ENCODE data around the gene HLA-DPA1. TPM values are rescaled to one million over a fixed set of nuclear protein-coding genes. Genes with fewer than 3 reads are reported as not detected.
A peak's percentile ranks its signal among the peaks of the same experiment; 100 is the strongest.

HLA-DPA1 gene
- 18.6 TPM for total RNA-seq
- 10 to 100 TPM; 11.4 to 18.7 (median 14.3) TPM for polyA plus RNA-seq (ENCODE audit: insufficient read depth in 1 of 8, insufficient read length in 8 of 8, low replicate concordance in 1 of 8)
- long read RNA-seq, donor 1: 0 reads
- long read RNA-seq, donor 2: 0 reads
- long read RNA-seq, donor 3, partial matches to known transcripts: 19 of 19 reads
- long read RNA-seq, donor 3, other reads (novel, unspliced or antisense): 0 of 19 reads
- long read RNA-seq, donor 4, full-length matches to known transcripts: 1 of 8 reads
- long read RNA-seq, donor 4, partial matches to known transcripts: 7 of 8 reads
- long read RNA-seq, donor 4, other reads (novel, unspliced or antisense): 0 of 8 reads
- long read RNA-seq, donor 5, partial matches to known transcripts: 0 of 1 reads
- long read RNA-seq, donor 5, other reads (novel, unspliced or antisense): 0 of 1 reads
- long read RNA-seq, donor 6, partial matches to known transcripts: 5 of 5 reads
- long read RNA-seq, donor 6, other reads (novel, unspliced or antisense): 0 of 5 reads
- long read RNA-seq, donor 7: 0 reads
- long read RNA-seq, donor 8, partial matches to known transcripts: 0 of 2 reads
- long read RNA-seq, donor 8, other reads (novel, unspliced or antisense): 0 of 2 reads
- long read RNA-seq, donor 9, partial matches to known transcripts: 0 of 1 reads
- long read RNA-seq, donor 9, other reads (novel, unspliced or antisense): 0 of 1 reads
- long read RNA-seq, donor 10: 0 reads
- long read RNA-seq, donor 11, full-length matches to known transcripts: 2 of 2 reads
- long read RNA-seq, donor 11, partial matches to known transcripts: 0 of 2 reads
- long read RNA-seq, donor 11, other reads (novel, unspliced or antisense): 0 of 2 reads

DNA sequence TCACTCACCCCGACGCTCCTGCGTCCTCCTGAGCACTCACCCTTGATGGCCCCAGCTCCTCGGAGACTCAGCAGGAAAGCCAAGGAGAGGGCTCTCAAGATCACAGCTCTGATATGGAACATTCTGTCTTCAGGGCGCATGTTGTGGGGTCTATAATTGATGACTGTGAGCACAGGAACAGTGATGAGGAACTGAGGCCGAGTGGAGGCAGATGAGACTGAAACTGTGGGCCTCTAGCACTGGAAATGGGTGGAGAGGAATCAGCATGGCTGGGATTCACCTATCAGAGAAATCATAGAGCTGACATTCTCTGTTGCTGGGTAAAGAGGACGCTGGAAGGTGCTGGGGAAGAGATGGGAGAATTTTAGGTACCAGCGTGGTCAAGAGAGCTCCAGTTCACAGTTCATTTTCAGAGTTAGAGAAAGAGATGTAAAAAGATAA lies at the start of gene HLA-DPA1:
Gene HLA-DPA1, minus strand, starts transcription at position 219 of the 441 bp plus-strand sequence.
- peak; percentile 59 for DNase-seq
- H3K27ac ChIP-seq (ENCODE audit: low read length): no peak within 1 kb of the TSS
- peaks cover 8% of the 10 kb centered on the region for H3K27me3 ChIP-seq (ENCODE audit: control insufficient read depth, insufficient read depth, low read length)
- 50% methylated on average over 6 of the region's 8 CpGs for WGBS (ENCODE audit: insufficient coverage)
- peak within 1 kb of the TSS; percentile 9 for H3K4me3 ChIP-seq (ENCODE audit: low read length)
- H3K36me3 ChIP-seq (ENCODE audit: control insufficient read depth, insufficient read depth, low read length): no peaks in the 10 kb centered on the region
- no peaks in the 10 kb centered on the region for H3K9me3 ChIP-seq (replicated peaks; ENCODE audit: control insufficient read depth, low read depth, low read length)
- H3K4me1 ChIP-seq (ENCODE audit: control insufficient read depth, insufficient read depth, low read length): no peaks in the 10 kb centered on the region

DNA sequence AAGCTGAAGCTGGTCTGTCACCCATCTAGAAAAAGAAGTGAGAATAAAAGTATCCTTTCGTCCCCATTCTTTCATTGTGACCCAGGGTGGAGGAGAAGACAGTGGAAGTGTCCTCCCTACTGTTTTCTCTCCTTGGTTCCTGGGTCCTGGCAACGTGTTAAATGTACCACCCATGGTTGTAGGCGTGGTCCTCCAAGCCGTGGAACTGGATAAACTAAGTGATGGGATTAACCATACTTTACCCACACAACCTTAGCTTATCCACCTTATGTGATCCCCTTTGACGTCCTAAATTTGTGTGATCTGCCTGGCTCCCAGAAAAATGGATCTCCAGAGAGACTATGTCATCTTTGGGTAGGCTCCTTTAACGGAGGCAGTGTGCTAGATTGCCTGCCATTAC lies 49.7 kb upstream of the HLA-DPA1 start:
- DNase-seq: no peak
- Histone ChIP-seq H3K27me3 (ENCODE audit: control insufficient read depth, insufficient read depth, low read length) (peaks cover 21% of the 10 kb centered on the region), H3K4me1 (ENCODE audit: control insufficient read depth, insufficient read depth, low read length) (no peaks in the 10 kb centered on the region), H3K36me3 (ENCODE audit: control insufficient read depth, insufficient read depth, low read length) (no peaks in the 10 kb centered on the region), H3K4me3 (ENCODE audit: low read length) (no peak overlapping the region), H3K9me3 (replicated peaks; ENCODE audit: control insufficient read depth, low read depth, low read length) (peaks cover 12% of the 10 kb centered on the region), H3K27ac (ENCODE audit: low read length) (no peak overlapping the region)
- 90% methylated on average over 2 of the region's 6 CpGs for WGBS (ENCODE audit: insufficient coverage)

- DNase-seq: no peak
- WGBS (ENCODE audit: insufficient coverage): no CpG with 5 or more reads among the region's 3 CpGs
- H3K27ac ChIP-seq (ENCODE audit: low read length): no peak overlapping the region
- no peak overlapping the region for H3K4me3 ChIP-seq (ENCODE audit: low read length)
- peaks cover 12% of the 10 kb centered on the region for H3K9me3 ChIP-seq (replicated peaks; ENCODE audit: control insufficient read depth, low read depth, low read length)
- no peaks in the 10 kb centered on the region for H3K4me1 ChIP-seq (ENCODE audit: control insufficient read depth, insufficient read depth, low read length)
- peaks cover 46% of the 10 kb centered on the region for H3K27me3 ChIP-seq (ENCODE audit: control insufficient read depth, insufficient read depth, low read length)
- H3K36me3 ChIP-seq (ENCODE audit: control insufficient read depth, insufficient read depth, low read length): no peaks in the 10 kb centered on the region
Measured at GRCh38 chr6:33120001-33120400, 46.6 kb upstream of the HLA-DPA1 start.

DNA sequence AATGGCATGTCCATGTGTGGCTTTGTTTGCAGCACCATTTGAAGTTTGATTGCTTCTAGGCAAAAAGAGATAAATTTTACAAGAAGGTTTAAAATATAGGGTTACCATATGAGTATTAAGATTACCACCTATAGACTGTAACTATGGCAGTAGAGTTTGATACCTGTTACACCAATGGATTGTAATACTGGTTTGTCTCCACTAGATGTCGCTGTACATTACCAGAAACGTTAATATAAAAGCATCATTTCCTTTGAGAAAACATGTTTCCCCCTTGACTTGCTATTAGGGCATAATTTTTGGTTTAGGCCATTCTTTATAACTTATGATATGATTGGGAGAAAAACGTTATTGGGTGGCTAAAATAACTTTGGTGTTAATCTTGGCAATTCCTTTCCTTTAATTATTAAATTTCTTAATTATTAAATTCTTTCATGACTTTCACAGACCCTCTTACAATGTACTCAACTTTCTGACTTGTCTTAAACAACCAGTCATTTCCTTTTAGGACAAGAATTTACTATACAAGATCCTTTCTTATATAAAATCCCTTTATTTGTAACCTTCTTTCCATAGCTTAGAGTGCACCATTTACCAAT lies 45.2 kb upstream of the HLA-DPA1 start:
- peaks cover 51% of the 10 kb centered on the region for H3K27me3 ChIP-seq (ENCODE audit: control insufficient read depth, insufficient read depth, low read length)
- no CpG with 5 or more reads among the region's 3 CpGs for WGBS (ENCODE audit: insufficient coverage)
- DNase-seq: peak; percentile 61
- no peaks in the 10 kb centered on the region for H3K4me1 ChIP-seq (ENCODE audit: control insufficient read depth, insufficient read depth, low read length)
- H3K9me3 ChIP-seq (replicated peaks; ENCODE audit: control insufficient read depth, low read depth, low read length): peaks cover 5% of the 10 kb centered on the region
- no peak overlapping the region for H3K4me3 ChIP-seq (ENCODE audit: low read length)
- no peaks in the 10 kb centered on the region for H3K36me3 ChIP-seq (ENCODE audit: control insufficient read depth, insufficient read depth, low read length)
- no peak overlapping the region for H3K27ac ChIP-seq (ENCODE audit: low read length)

- no peaks in the 10 kb centered on the region for H3K9me3 ChIP-seq (replicated peaks; ENCODE audit: control insufficient read depth, low read depth, low read length)
- H3K36me3 ChIP-seq (ENCODE audit: control insufficient read depth, insufficient read depth, low read length): no peaks in the 10 kb centered on the region
- DNase-seq: no peak
- H3K27ac ChIP-seq (ENCODE audit: low read length): no peak overlapping the region
- peaks cover 51% of the 10 kb centered on the region for H3K27me3 ChIP-seq (ENCODE audit: control insufficient read depth, insufficient read depth, low read length)
- no peak overlapping the region for H3K4me3 ChIP-seq (ENCODE audit: low read length)
- 0% methylated on average over 1 of the region's 9 CpGs for WGBS (ENCODE audit: insufficient coverage)
- H3K4me1 ChIP-seq (ENCODE audit: control insufficient read depth, insufficient read depth, low read length): no peaks in the 10 kb centered on the region
Measured at GRCh38 chr6:33117811-33118277, 44.4 kb upstream of the HLA-DPA1 start.

GRCh38 chr6:33116841-33117711 lies 43.6 kb upstream of the HLA-DPA1 start:
- Histone ChIP-seq H3K27me3 (ENCODE audit: control insufficient read depth, insufficient read depth, low read length) (peaks cover 56% of the 10 kb centered on the region), H3K27ac (ENCODE audit: low read length) (no peak overlapping the region), H3K36me3 (ENCODE audit: control insufficient read depth, insufficient read depth, low read length) (no peaks in the 10 kb centered on the region), H3K4me1 (ENCODE audit: control insufficient read depth, insufficient read depth, low read length) (no peaks in the 10 kb centered on the region), H3K9me3 (replicated peaks; ENCODE audit: control insufficient read depth, low read depth, low read length) (no peaks in the 10 kb centered on the region), H3K4me3 (ENCODE audit: low read length) (no peak overlapping the region)
- WGBS (ENCODE audit: insufficient coverage): 3% methylated on average over 31 of the region's 32 CpGs
- DNase-seq: no peak

GRCh38 chr6:33116417-33116816 lies 43.0 kb upstream of the HLA-DPA1 start:
- peaks cover 60% of the 10 kb centered on the region for H3K27me3 ChIP-seq (ENCODE audit: control insufficient read depth, insufficient read depth, low read length)
- no peaks in the 10 kb centered on the region for H3K4me1 ChIP-seq (ENCODE audit: control insufficient read depth, insufficient read depth, low read length)
- no peak overlapping the region for H3K27ac ChIP-seq (ENCODE audit: low read length)
- no peak for DNase-seq
- H3K9me3 ChIP-seq (replicated peaks; ENCODE audit: control insufficient read depth, low read depth, low read length): no peaks in the 10 kb centered on the region
- H3K4me3 ChIP-seq (ENCODE audit: low read length): no peak overlapping the region
- 6% methylated on average over 6 of the region's 6 CpGs for WGBS (ENCODE audit: insufficient coverage)
- no peaks in the 10 kb centered on the region for H3K36me3 ChIP-seq (ENCODE audit: control insufficient read depth, insufficient read depth, low read length)

GRCh38 chr6:33114406-33114805 lies 41.0 kb upstream of the HLA-DPA1 start:
- Histone ChIP-seq H3K36me3 (ENCODE audit: control insufficient read depth, insufficient read depth, low read length) (no peaks in the 10 kb centered on the region), H3K4me1 (ENCODE audit: control insufficient read depth, insufficient read depth, low read length) (no peaks in the 10 kb centered on the region), H3K9me3 (replicated peaks; ENCODE audit: control insufficient read depth, low read depth, low read length) (no peaks in the 10 kb centered on the region), H3K27me3 (ENCODE audit: control insufficient read depth, insufficient read depth, low read length) (peaks cover 52% of the 10 kb centered on the region), H3K27ac (ENCODE audit: low read length) (no peak overlapping the region), H3K4me3 (ENCODE audit: low read length) (no peak overlapping the region)
- DNase-seq: peak; percentile 50

- no peak overlapping the region for H3K27ac ChIP-seq (ENCODE audit: low read length)
- H3K36me3 ChIP-seq (ENCODE audit: control insufficient read depth, insufficient read depth, low read length): no peaks in the 10 kb centered on the region
- DNase-seq: no peak
- no peaks in the 10 kb centered on the region for H3K9me3 ChIP-seq (replicated peaks; ENCODE audit: control insufficient read depth, low read depth, low read length)
- WGBS (ENCODE audit: insufficient coverage): 71% methylated on average over 7 of the region's 7 CpGs
- no peaks in the 10 kb centered on the region for H3K4me1 ChIP-seq (ENCODE audit: control insufficient read depth, insufficient read depth, low read length)
- no peak overlapping the region for H3K4me3 ChIP-seq (ENCODE audit: low read length)
- H3K27me3 ChIP-seq (ENCODE audit: control insufficient read depth, insufficient read depth, low read length): peaks cover 52% of the 10 kb centered on the region
Measured at GRCh38 chr6:33113755-33114154, 40.3 kb upstream of the HLA-DPA1 start.

All from muscle of leg (tissue), 16 donors.